ENCODE measurements around the gene PHRF1. TPM values are rescaled to one million over a fixed set of nuclear protein-coding genes. Genes with fewer than 3 reads are reported as not detected.

The PHRF1 gene
- total RNA-seq, 1 experiment from 2014 or later = 31.8 TPM

GRCh38 chr11:610146-610801 is 34.0 kb downstream of the PHRF1 start:
- Mint-ChIP-seq H3K4me1 (ENCODE audit: insufficient read depth, unreplicated experiment) (peaks cover 6% of the 10 kb centered on the region), H3K27me3 (ENCODE audit: insufficient read depth, unreplicated experiment) (no peaks in the 10 kb centered on the region), H3K36me3 (ENCODE audit: insufficient read depth, unreplicated experiment) (peaks cover 57% of the 10 kb centered on the region), H3K9me3 (ENCODE audit: unreplicated experiment) (no peaks in the 10 kb centered on the region), H3K4me3 (ENCODE audit: unreplicated experiment) (no peak overlapping the region), H3K27ac (ENCODE audit: low read depth, unreplicated experiment) (no peak overlapping the region)
- intact Hi-C loops (cut with micrococcal nuclease) = loop anchor here (10.0 kb wide), 1 partner anchor 45 kb away; the partner anchor contains the start of genes LMNTD2 and RASSF7
- CTCF ChIA-PET = no interaction called here
- TF ChIP-seq CTCF (IDR thresholded peaks at IDR 0.05; ENCODE audit: unreplicated experiment) = no peak
- BruUV-seq (replicated peaks) = no TSS peak
- DNase-seq (ENCODE audit: unreplicated experiment) = no peak
- POLR2A ChIA-PET = interaction anchor here (0.6 kb wide), 1 partner anchor 72 kb away, joined by 3 read pairs; no protein-coding TSS in a partner anchor

GRCh38 chr11:611001-611996 is 35.0 kb downstream of the PHRF1 start:
- CTCF ChIA-PET = no interaction called here
- intact Hi-C loops (cut with micrococcal nuclease) = loop anchor here (10.0 kb wide), 1 partner anchor 46 kb away; the partner anchor contains the start of genes LMNTD2 and RASSF7

GRCh38 chr11:612201-612960 is 36.1 kb downstream of the PHRF1 start:
- ChIA-PET POLR2A (interaction anchor here (0.6 to 1.7 kb wide), 4 partner anchors 12 to 78 kb away, joined by 3 to 4 read pairs (median 4); partner anchors contain the start of gene LMNTD2), CTCF (no interaction called here)
- intact Hi-C loops (cut with micrococcal nuclease) = loop anchor here (10.0 kb wide), 1 partner anchor 48 kb away; the partner anchor contains the start of genes LMNTD2 and RASSF7
- TF ChIP-seq CTCF (IDR thresholded peaks at IDR 0.05; ENCODE audit: unreplicated experiment) = peak; percentile 20
- Mint-ChIP-seq H3K4me1 (ENCODE audit: insufficient read depth, unreplicated experiment) (peaks cover 6% of the 10 kb centered on the region), H3K36me3 (ENCODE audit: insufficient read depth, unreplicated experiment) (peaks cover 53% of the 10 kb centered on the region), H3K27me3 (ENCODE audit: insufficient read depth, unreplicated experiment) (no peaks in the 10 kb centered on the region), H3K27ac (ENCODE audit: low read depth, unreplicated experiment) (no peak overlapping the region), H3K4me3 (ENCODE audit: unreplicated experiment) (no peak overlapping the region), H3K9me3 (ENCODE audit: unreplicated experiment) (no peaks in the 10 kb centered on the region)
- peak; percentile 48 for DNase-seq (ENCODE audit: unreplicated experiment)
- no TSS peak for BruUV-seq (replicated peaks)

More at GRCh38 chr11:611001-611996, 35.0 kb downstream of the PHRF1 start:
- peaks cover 64% of the 10 kb centered on the region for H3K36me3 Mint-ChIP-seq (ENCODE audit: insufficient read depth, unreplicated experiment)
- no peaks in the 10 kb centered on the region for H3K27me3 Mint-ChIP-seq (ENCODE audit: insufficient read depth, unreplicated experiment)
- peaks cover 6% of the 10 kb centered on the region for H3K4me1 Mint-ChIP-seq (ENCODE audit: insufficient read depth, unreplicated experiment)
- no peaks in the 10 kb centered on the region for H3K9me3 Mint-ChIP-seq (ENCODE audit: unreplicated experiment)
- BruUV-seq (replicated peaks) = TSS peak; percentile 25
- POLR2A ChIA-PET = interaction anchor here (1.3 to 1.7 kb wide), 2 partner anchors 10 to 51 kb away, joined by 4 read pairs; partner anchors contain the start of gene LMNTD2
- no peak for TF ChIP-seq CTCF (IDR thresholded peaks at IDR 0.05; ENCODE audit: unreplicated experiment)
- no peak overlapping the region for H3K4me3 Mint-ChIP-seq (ENCODE audit: unreplicated experiment)
- no peak for DNase-seq (ENCODE audit: unreplicated experiment)
- no peak overlapping the region for H3K27ac Mint-ChIP-seq (ENCODE audit: low read depth, unreplicated experiment)
